Colonic mucosa (tissue), 4 donors: ENCODE results near the gene TAGLN2. TPM values are rescaled to one million over a fixed set of nuclear protein-coding genes. Genes with fewer than 3 reads are reported as not detected.

ENCODE experiments used
- DNase-seq: peaks from one replicate; pipeline ENCODE4 v3.0.0-alpha.2; 2020
- H3K27ac ChIP-seq: fragments of 200-600 bp; one replicate; pipeline ENCODE4 v1.8.0; 2021
- H3K27me3 ChIP-seq: fragments of 200-600 bp; one replicate; pipeline ENCODE4 v1.8.0; 2021
- H3K36me3 ChIP-seq: fragments of 200-600 bp; one replicate; pipeline ENCODE4 v1.8.0; 2021
- H3K4me1 ChIP-seq: fragments of 200-600 bp; one replicate; pipeline ENCODE4 v1.8.0; 2021; ENCODE audit warnings: mild to moderate bottlenecking
- H3K4me3 ChIP-seq: fragments of 200-600 bp; one replicate; pipeline ENCODE4 v1.8.0; 2021
- H3K9ac ChIP-seq, 2 donors: one replicate each; pipeline ENCODE4 v1.7.0; 2013; ENCODE audit warnings: control low read depth in 2 of 2, low read depth in 2 of 2, low read length in 2 of 2
- H3K9me3 ChIP-seq: fragments of 200-600 bp; one replicate; pipeline ENCODE4 v1.8.0; 2021
- intact Hi-C: fragments of 100-400 bp; cut with DNase I; formaldehyde crosslinking; loops from one replicate; pipeline ENCODE4 v1.14.1; 2022
- total RNA-seq, 2 donors: library from RNA; stranded (reverse); fragmentation: NEBNext Ultra II Directional in 1 of 2; extraction: Animal tissue kit (Norgen Biotek cat#: 25700) in 1 of 2; gene quantifications; one replicate each; pipeline ENCODE4 v1.2.1, GENCODE V29; 2021
- TF ChIP-seq, protein P1 (sequence below): fragments of 200-600 bp; IDR thresholded peaks from one replicate; pipeline ENCODE4 v1.8.0; 2022; ENCODE audit warnings: antibody characterized with exemption, mild to moderate bottlenecking
- donor health status: healthy.
- donor health status: DM: no; HTN: no; CAD: no.
- donor health status: DM: no; HTN: no; CAD: no.

The TAGLN2 gene
- 100 to 1,000 TPM; 354 to 515 TPM for total RNA-seq

DNA sequence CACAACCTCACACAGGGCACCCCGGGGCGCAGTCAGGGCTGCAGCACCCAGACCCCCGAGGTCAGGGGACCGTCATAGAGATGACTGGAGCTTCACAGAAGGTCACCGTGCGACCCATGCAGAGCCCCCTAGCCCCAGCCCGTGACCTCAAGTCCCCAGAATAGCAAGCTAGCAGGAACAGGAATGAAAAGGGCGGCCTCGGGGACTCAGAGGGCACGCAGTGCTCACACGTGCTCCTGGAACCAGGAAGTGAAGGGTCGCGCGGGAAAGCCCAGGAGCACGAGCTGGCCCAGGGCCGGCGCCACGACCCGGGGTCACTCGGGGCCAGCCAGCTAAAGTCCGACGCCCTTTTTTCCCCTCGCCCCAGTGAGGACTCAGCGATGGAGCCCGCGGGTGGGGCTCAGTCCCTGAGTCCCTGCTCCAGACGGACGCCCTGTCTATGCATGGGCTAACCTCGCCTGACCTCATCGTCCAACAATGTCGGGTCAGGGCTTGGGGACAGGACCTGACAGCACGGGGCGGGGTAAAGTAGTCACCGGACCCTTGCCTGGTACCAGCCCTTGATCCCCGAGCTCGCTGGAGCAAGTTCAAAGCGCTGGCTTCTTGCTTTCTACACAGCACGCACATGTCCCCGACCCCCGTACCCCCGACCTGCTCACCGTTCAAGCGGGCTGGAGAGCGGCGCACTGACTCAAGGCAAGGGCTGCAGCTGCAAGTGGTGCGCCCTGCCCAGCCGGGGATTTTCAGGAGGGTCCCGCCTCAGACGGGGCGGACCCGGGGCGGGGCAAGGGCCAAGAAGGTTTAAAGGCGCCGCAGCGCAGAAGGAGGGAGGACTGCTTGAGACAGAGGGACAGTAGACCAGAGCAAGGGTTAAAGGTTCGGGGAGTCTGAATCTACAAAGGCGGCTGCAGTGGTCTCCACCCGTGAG, at the start of gene TAGLN2:
TAGLN2 (minus strand) TSS at position 717 of the 928 bp plus-strand sequence. CDS start 4,998 bp downstream, outside the sequence.
- H3K36me3 ChIP-seq, result peaks cover 2% of the 10 kb centered on the region
- no peaks in the 10 kb centered on the region for H3K4me1 ChIP-seq
- peak; percentile 96 for DNase-seq
- H3K9ac ChIP-seq, result peak within 1 kb of the TSS; percentile 99
- TF ChIP-seq, protein P1, sequence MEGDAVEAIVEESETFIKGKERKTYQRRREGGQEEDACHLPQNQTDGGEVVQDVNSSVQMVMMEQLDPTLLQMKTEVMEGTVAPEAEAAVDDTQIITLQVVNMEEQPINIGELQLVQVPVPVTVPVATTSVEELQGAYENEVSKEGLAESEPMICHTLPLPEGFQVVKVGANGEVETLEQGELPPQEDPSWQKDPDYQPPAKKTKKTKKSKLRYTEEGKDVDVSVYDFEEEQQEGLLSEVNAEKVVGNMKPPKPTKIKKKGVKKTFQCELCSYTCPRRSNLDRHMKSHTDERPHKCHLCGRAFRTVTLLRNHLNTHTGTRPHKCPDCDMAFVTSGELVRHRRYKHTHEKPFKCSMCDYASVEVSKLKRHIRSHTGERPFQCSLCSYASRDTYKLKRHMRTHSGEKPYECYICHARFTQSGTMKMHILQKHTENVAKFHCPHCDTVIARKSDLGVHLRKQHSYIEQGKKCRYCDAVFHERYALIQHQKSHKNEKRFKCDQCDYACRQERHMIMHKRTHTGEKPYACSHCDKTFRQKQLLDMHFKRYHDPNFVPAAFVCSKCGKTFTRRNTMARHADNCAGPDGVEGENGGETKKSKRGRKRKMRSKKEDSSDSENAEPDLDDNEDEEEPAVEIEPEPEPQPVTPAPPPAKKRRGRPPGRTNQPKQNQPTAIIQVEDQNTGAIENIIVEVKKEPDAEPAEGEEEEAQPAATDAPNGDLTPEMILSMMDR, result no peak
- H3K27me3 ChIP-seq, result no peaks in the 10 kb centered on the region
- H3K9me3 ChIP-seq, result no peaks in the 10 kb centered on the region
- peak within 1 kb of the TSS; percentile 68 for H3K4me3 ChIP-seq
- peak within 1 kb of the TSS; percentile 92 for H3K27ac ChIP-seq
- intact Hi-C loops, result no loop called here

DNA sequence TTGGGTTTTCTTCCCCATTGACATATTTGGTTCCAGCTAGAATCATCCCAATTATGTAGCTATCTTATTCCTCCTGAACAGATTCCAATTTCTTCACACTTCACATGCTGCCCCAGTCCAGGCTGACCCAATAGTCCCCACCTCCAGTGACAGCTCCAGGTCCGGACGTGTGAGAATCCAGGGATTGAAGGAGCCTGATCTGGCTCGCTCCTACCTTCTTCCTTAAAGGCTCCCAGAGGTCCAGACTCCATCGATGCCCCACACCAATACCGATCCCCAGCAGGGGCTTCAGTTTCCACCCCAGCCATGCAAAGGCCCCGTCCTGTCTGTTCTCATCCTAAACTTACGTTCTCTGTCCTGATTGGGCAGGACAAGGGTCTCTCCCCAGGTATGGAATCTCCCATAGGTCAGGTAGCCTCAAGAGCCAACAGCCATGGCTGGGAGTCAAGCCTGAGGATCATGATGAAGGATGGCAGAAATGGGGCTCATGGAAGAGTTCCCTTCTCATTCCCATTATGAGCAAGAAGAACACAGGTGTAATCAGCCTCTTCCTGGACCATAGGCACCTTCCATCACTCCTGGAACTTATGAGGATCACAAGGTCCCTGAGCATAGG, 49.2 kb upstream of the TAGLN2 start:
- no peaks in the 10 kb centered on the region for H3K9me3 ChIP-seq
- DNase-seq, result no peak
- H3K36me3 ChIP-seq, result no peaks in the 10 kb centered on the region
- no peaks in the 10 kb centered on the region for H3K27me3 ChIP-seq
- TF ChIP-seq, protein P1, result no peak
- H3K4me1 ChIP-seq, result peaks cover 2% of the 10 kb centered on the region
- no peak overlapping the region for H3K27ac ChIP-seq
- intact Hi-C loops, result no loop called here
- H3K9ac ChIP-seq, result no peak overlapping the region
- no peak overlapping the region for H3K4me3 ChIP-seq

DNA sequence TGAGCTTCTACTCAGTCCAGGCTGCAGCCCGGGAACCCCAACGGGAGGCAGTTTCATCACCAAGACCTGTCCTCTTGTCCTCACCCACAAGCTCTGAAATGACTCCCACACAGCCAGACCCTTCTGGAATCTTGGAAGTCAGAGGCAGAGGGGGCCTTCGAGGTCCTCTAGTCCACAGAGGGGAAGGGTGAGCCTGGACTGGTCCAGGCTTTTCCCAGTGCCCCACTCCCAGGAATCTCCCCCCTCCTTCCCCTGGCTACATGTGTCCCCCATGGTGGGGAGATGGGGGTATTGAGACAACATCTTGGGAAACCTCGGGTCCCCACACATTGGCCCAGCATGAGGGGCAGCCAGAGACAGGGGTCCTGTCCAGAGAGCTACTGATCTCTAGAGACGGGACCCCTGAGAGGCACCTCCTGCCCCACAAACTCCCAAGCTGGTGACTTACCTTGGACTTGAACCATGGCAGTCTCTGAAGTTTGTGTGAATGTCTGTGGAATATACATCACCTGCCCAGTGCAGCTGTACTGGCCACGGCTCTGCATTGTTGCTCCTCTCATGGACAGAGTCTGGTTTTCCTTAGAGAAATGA, 48.1 kb upstream of the TAGLN2 start:
- no peaks in the 10 kb centered on the region for H3K9me3 ChIP-seq
- no peak for DNase-seq
- no peak overlapping the region for H3K27ac ChIP-seq
- no peak overlapping the region for H3K9ac ChIP-seq
- H3K27me3 ChIP-seq, result no peaks in the 10 kb centered on the region
- no peak overlapping the region for H3K4me3 ChIP-seq
- intact Hi-C loops, result no loop called here
- H3K4me1 ChIP-seq, result peaks cover 2% of the 10 kb centered on the region
- TF ChIP-seq, protein P1, result no peak
- H3K36me3 ChIP-seq, result no peaks in the 10 kb centered on the region

DNA sequence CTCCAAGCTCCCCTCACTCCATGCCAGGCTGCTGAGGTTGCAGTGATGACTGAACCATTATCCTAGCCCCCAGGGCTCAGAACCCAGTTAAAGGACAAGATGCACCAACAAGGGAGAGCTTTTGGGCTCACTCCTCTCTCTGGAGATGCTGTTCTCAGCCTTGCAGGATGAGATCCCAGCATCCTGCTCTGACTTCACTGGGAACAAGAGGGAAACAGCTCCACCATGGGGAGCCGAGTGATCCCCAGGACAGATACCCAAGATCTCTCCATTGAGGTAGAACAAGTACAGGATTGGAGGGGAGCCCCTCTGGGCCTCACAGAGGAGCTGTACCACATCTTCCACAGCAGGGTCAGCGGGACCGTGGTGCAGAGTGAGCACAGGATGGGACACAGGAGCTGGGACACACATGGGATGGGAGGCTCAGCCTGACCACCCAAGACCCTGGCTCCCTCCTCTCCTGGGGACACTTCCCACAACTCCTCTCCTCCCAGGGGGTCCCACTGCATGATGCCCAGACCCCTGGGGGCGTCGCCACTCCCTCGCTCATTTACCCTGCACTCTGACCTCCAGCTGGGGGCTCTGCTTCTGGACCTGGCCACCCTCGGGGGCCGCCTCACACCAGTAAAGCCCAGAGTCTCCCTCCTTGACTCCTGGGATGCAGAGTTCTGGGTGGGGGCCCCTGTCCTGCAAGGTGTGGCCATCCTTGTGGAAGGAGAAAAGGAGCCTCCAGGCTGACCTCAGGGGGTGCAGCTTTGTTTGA, 47.3 kb upstream of the TAGLN2 start:
- no peak for DNase-seq
- Histone ChIP-seq H3K4me3 (no peak overlapping the region), H3K9ac (no peak overlapping the region), H3K9me3 (no peaks in the 10 kb centered on the region), H3K4me1 (peaks cover 2% of the 10 kb centered on the region), H3K27ac (no peak overlapping the region), H3K36me3 (no peaks in the 10 kb centered on the region), H3K27me3 (no peaks in the 10 kb centered on the region)
- intact Hi-C loops, result no loop called here
- TF ChIP-seq, protein P1, result no peak

DNA sequence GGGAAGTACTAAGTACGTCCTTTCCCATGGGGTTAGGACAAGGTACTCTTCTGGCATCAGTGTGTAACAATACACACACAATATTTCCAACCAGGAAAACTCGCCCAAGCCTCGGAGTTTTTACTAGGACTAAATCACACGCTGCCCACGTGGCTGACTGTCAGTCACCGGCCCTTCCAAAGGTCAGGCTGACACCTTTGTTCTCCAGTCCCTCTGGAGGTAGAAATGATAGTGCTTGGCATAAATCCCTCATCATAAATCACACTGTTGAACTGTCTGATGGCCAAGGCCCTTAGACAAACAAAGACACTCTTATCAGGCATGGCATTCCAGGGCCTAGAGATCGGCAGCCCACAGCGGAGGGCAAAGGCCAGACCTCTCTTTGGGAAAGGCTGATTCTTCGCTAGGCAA, 45.6 kb upstream of the TAGLN2 start:
- no peaks in the 10 kb centered on the region for H3K9me3 ChIP-seq
- peak; percentile 93 for DNase-seq
- H3K27ac ChIP-seq, result peak overlapping the region; percentile 41
- H3K27me3 ChIP-seq, result no peaks in the 10 kb centered on the region
- no peak overlapping the region for H3K4me3 ChIP-seq
- H3K4me1 ChIP-seq, result peaks cover 2% of the 10 kb centered on the region
- intact Hi-C loops, result no loop called here
- H3K9ac ChIP-seq, result peak overlapping the region in 1 of 2 donors; percentile 22
- TF ChIP-seq, protein P1, result peak; percentile 24
- no peaks in the 10 kb centered on the region for H3K36me3 ChIP-seq
